Daoy (cell line): Measurements from ENCODE around the gene APBA2. TPM values are rescaled to one million over a fixed set of nuclear protein-coding genes. Genes with fewer than 3 reads are reported as not detected.

Experiments
- DNase-seq: peaks from one replicate; pipeline ENCODE4 v3.0.0-alpha.2; 2015; ENCODE audit warnings: low read depth
- total RNA-seq: library from RNA; depleted of rRNA; stranded (reverse); fragments of >200 nt; shearing (Covaris generic); gene quantifications from 2 replicates; pipeline ENCODE4 v1.2.3, GENCODE V29; 2014

Gene APBA2
- total RNA-seq, 1 experiment from 2014 or later = 21.5 TPM

DNA sequence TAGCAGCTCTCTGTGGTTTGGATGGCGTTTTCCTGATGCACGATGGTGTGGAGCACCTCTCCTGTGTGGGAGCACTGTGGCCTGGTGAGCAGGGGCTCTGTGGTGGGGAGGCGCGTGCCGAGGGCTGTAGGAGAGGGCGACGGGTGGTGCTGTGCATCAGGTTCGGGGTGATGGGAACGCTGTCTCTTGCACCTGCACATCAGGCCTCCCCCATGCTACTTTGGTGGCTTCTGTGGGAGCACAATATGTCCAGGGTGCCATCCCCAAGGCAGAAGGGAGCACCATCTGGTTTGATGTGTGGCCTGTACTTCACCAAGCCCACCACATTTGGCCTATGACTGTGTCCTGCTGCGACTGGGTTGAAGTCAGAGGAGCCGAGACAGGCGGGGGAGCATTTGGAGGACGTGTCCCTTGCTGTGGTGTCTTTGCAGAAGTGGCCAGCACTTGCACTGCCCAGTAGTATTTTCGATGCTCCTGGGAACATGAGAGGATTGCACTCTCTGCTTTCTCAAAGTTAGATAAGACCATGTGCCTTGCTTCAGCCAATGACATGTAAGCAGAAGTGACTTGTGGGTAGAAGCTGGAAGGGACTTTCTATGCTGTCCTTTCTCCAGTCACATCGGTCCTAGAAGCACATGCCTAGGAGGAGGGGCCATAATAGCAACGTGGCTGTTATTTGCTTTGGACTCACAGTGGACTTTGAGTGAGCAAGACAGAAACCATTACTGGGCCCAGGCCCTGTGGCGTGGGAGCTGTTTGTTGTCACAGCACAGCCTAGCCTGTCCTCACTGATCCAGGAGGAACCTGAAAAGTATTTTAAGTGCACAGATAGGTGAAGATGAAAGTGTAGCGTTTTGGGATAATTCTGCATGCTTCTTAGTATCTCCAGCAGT, 72.1 kb downstream of the APBA2 start:
- no peak for DNase-seq

GRCh38 chr15:28959326-28959725, 73.6 kb downstream of the APBA2 start:
- DNase-seq = no peak

GRCh38 chr15:28960979-28961378, 75.2 kb downstream of the APBA2 start:
- DNase-seq = peak; percentile 82

DNA sequence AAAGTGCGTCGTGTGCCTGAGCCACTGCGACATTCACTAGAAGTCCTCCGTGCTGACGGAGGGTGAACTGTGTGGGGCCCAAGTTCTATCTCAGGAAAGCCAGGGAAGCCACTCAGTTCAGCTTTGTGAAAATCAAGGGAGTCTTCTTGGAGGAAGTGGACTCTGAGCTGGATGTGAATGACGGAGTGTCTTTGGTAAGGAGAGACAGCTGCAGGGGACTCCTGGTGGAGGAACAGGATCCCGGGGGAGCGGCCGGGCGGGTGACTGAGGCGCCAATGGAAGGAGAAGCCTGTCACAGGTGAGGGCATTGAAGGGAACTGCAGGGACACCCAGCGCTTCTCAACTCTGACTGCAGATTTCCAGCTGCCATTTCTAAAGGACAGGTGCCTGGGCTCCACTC, 75.6 kb downstream of the APBA2 start:
- no peak for DNase-seq

GRCh38 chr15:28962851-28963710, 77.3 kb downstream of the APBA2 start:
- no peak for DNase-seq

DNA sequence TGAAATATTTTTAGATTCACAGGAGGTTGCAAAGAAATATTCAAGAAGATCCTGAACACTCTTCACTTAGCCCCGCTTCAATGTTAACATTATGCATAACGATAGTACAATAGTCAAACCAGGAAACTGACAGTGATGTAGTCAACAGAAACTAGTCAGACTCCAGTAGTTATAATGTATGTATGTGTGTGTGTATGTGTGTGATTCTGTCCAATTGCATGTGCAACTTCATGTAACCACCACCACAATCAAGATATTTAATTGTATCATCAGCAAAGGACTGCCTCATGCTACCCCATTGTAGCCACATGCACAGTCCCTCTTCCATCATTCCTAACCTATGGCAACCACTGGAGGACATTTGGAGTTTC, 77.9 kb downstream of the APBA2 start:
- DNase-seq = no peak

DNA sequence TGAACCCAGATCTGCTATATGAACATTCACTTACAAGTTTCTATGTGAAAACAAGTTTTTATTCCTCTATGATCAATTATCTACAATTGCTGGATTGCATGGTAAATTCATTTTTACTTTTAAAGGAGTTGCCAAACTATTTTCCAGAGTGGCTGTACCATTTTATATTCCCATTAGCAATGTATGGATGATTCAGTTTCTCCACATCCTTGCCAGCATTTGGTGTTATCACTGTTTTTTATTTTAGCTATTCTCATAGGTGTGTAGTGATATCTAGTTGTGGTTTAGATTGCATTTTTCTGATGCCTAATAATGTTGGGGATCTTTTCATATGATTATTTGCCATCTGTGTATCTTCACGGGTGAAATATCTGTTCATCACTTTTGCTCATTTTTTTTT, 78.3 kb downstream of the APBA2 start:
- DNase-seq = no peak

- DNase-seq = no peak
Measured at GRCh38 chr15:28967066-28967465, 81.3 kb downstream of the APBA2 start.

DNA sequence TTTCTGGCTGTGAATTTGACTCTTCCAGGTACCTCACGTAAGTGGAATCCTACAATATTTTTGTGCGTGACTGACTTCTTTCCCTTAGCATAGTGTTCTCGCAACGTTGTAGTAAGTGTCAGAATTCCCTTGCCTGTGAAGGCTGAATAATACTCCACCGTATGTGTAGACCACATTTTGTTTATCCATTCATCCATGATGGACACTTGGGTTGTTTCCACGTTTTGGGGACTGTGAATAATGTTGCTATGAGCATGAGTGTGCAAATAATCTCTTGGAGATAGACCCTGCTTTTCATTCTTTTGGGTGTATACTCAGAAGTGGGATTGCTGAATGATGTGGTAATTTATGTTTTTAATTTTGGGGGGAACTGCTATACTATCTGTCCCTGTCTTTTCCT, 82.2 kb downstream of the APBA2 start:
- DNase-seq = no peak

DNA sequence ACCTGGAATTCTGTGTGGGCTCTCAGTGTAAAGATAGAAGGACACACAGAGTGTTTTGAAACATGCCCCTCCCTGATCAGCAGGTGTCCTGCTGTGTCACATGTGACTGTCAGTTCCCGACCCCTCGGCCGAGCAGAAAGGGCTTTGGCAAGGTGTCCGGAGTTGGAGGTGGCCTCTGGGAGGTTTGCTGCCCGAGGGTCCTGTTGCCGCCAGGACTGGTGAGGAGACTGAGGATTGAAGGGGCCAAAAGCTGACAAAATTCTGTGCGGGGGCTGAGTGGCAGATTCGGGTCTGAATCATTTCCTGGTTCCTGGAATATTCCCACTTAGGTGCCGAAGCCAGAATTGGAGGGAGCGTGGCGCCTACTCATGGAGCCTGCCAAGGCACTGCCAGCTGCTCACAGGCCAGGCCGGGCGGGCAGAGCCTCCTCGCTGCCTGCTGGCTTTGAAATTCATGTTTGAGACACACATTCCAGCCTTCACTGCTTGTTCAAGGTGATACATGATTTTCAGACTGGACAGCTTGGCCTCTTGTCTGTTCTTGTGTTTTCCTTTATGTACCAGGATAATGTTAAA, 83.8 kb downstream of the APBA2 start:
- peak; percentile 61 for DNase-seq

- DNase-seq = no peak
Measured at GRCh38 chr15:28974142-28974541, 88.4 kb downstream of the APBA2 start.

DNA sequence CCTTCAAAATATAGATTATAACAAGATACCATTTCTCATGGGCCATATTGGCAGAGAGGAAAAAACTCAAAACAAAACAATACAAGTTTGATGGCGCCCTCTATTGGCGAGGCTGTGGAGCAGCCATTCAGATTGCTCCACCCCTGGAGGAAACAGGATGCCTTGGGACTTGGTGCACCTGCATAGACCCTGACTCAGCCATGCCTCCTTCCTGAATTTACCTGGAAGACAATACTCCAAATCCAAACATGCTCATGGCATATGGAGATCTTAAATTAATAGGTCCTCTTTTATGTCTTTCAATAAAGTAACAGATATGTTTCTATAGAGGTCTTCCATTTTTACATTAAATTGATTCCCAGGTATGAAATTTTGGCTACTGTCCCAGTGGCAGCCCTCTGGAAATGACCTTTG, 90.0 kb downstream of the APBA2 start:
- DNase-seq = peak; percentile 55

DNA sequence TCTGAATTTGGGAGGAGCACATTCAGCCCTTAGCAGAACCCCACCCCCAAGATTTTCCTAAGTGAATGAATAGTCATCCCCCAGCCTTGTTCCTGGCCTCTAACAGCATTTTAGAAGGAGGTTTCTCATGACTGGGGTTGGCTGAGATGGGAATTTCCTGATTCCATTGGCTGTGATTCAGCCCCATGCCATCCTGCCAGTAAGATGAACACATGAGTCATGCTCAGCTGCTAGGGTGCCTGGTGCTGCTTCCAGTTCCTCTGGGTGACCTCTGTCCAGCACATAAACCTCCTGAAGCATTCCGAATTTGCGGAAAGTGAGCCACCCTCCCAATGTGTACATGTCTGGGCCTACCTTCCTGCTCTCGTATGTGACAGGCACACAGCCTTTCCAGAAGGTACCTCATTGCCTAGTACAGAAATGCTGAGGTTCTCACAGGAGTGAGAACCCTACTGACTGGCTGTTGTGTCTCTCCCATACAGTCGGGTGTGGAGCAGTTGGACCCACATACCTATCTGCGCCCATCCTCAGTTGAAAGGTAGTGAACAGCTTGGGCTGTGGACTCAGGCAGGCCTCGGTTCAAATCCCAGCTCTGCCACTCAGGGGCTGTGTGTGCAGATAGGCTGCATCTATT, 91.7 kb downstream of the APBA2 start:
- peak; percentile 95 for DNase-seq

DNA sequence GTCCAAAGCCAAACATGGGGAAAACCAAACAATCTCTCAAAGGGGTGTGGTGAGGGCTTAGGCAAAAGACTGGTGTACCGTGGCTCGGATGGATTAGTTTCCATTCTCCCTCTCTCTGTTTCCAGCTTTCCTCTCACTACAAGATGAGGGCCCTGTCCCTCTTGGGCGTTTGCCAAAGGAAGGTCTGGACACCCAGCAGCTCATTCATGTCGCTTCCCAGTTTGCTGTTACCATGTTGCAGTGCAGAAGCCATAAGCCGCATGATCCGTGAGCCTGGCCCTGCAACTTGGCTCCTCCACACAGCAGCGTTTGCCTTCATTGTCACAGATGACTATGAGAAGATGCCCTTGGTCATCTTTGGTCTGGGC, 92.2 kb downstream of the APBA2 start:
- DNase-seq = no peak

DNA sequence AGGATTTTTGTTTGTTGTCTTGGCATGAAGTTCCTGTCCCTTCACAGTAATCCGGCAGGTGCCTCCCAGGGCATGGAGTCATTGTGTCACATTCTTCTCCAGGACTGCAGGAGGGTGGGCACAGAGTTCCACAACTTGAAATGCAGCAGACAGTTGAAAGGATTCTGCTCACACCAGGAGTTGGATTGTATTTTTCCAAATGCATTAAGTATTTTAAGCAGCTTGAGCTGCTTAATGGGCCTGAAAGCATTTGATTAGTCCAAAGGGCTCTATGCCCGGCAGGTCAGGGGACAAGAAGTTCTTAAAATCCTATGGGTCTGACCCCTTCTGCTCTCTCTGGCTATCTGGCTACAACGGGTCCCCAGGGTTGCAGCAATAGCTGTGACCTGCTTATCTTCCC, 92.9 kb downstream of the APBA2 start:
- no peak for DNase-seq

DNA sequence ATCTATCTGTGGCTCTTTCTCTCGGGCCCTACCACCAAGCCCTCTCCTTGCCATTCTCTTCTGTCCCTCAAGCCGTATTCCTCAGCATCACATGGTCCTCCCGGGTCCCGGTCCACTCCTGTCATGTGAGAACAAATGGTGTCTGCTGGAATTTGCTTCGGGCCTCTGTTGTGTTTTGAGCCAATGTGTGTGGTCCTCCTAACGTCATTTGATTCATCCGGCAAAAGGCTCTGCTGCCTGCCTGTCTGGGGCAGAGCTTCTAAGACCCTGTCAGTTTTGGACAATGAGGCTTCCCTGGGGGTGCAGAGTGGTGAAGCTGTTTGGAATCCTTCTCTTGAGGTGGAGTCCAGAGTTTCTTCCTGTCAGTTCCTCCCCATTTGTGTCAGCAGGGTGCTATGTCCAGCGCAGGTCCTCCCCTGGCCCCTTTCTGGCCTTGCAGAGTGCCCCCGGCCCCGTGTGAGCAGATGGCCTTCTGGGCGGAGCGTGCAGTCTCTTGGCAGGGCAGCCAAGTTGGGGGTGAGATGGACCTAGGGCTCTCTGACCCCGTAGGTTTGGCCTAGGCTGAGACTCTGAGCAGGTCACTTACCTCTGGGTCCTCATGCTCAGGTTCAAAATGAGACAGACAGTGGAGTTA, 93.6 kb downstream of the APBA2 start:
- DNase-seq = no peak

DNA sequence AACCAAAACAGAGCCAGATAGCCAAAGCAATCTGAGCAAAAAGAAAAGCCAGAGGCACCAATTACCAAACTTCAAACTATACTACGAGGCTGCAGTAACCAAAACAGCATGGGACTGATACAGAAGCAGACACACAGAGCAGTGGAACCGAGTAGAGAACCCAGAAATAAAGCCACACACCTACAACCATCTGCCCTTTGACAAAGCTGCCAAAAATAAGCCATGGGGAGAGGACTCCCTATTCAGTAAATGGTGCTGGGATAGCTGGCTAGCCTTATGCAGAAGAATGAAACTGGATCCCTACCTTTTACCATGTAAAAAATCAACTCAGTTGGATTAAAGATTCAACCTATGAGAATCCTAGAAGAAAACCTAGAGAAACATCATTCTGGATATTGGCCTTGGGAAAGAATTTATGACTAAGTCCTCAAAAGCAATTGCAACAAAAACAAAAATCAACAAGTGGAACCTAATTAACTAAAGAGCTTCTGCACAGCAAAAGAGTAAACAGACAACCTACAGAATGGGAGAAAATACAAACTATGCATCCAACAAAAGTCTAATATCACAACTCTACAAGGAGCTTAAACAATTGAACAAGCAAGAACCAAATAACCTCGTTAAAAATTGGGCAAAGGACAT, 95.1 kb downstream of the APBA2 start:
- no peak for DNase-seq

GRCh38 chr15:28981351-28981720, 95.6 kb downstream of the APBA2 start:
- DNase-seq = no peak

DNA sequence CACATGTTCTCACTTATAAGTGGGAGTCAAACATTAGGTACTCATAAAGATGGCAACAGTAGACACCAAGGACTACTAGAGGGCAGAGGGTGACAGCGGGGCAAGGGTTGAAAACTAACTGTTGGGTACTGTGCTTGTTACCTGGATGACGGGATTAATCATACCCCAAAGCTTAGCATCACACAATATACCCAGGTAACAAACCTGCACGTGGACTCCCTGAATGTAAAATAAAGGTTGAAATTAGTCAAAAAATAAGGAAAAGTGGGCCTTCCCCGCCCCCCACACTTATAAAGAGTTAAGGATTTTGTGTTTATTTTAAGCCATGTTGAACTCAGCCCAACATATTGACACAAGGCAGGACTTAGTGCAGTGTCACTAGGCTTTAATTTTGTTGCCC, 96.1 kb downstream of the APBA2 start:
- DNase-seq = no peak

GRCh38 chr15:28982886-28983285, 97.1 kb downstream of the APBA2 start:
- no peak for DNase-seq
